ENCODE results near the gene FAM222A.

The FAM222A gene

DNA sequence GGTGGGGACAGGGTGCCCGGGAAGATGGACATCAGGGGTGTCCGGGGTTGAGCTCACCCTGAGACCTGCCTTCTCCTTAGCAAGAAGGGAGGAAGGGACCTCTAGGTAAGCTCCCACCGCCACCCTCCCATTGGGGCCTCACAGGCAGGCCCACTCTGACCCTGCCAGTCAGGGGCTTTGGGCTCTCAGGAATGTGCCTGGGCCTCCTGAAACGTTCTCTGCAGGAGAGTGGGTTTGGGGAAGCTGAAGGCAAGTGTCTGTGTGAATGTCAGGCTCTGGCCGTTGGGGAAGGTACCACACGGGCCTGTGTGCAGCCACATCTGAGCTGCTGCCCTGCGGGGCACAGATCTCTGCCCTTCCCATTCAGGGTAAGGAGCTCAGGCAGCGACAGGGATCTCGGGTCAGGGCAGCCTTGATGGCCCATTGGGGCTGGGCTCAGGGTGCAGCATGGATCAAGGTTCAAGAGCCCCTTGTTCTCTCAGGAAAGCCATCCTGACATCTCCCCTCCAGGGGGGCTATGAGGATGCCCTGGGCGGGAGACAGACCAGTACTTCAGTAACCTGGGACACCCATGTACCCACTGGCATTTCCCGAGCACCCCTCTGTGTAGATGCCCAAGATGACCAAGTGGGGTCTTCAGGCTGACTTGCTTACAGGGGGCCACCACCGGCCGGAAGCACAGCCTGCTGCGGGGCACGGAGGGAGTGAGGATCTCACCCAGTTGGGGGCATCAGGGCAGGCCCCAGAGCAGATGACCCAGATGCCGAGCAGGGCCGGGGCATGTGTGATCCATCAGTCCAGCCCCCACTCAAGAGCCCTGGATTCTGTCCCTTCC is 29.7 kb downstream of the FAM222A start:
- Mint-ChIP-seq H3K4me1 (no peaks in the 10 kb centered on the region), H3K36me3 (no peaks in the 10 kb centered on the region), H3K4me3 (no peak overlapping the region), H3K9me3 (no peaks in the 10 kb centered on the region), H3K27ac (no peak overlapping the region), H3K27me3 (peaks cover 10% of the 10 kb centered on the region)
- ATAC-seq = no peak

DNA sequence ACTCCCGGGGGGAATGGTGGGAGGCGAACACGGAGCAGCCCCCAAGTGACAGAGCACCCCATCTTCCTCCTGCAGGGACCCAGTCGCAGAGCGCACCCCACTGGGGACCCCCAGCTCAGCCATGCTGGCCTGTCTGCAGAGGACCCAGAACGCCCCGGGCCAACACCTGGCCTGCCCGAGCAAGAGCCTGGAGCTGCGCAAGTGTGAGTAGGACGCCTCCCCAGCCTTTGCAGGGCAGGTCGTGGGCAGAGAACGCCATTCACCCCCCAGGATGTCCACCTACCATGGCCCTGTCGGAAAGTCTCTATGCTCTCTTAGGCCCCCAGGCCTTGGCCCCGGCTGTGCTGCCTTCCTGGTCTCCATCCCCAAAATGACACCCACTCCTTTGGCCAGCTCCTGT is 30.4 kb downstream of the FAM222A start:
- H3K27ac Mint-ChIP-seq = no peak overlapping the region
- H3K27me3 Mint-ChIP-seq = peaks cover 10% of the 10 kb centered on the region
- no peaks in the 10 kb centered on the region for H3K36me3 Mint-ChIP-seq
- H3K4me3 Mint-ChIP-seq = no peak overlapping the region
- H3K9me3 Mint-ChIP-seq = no peaks in the 10 kb centered on the region
- no peak for ATAC-seq
- no peaks in the 10 kb centered on the region for H3K4me1 Mint-ChIP-seq

DNA sequence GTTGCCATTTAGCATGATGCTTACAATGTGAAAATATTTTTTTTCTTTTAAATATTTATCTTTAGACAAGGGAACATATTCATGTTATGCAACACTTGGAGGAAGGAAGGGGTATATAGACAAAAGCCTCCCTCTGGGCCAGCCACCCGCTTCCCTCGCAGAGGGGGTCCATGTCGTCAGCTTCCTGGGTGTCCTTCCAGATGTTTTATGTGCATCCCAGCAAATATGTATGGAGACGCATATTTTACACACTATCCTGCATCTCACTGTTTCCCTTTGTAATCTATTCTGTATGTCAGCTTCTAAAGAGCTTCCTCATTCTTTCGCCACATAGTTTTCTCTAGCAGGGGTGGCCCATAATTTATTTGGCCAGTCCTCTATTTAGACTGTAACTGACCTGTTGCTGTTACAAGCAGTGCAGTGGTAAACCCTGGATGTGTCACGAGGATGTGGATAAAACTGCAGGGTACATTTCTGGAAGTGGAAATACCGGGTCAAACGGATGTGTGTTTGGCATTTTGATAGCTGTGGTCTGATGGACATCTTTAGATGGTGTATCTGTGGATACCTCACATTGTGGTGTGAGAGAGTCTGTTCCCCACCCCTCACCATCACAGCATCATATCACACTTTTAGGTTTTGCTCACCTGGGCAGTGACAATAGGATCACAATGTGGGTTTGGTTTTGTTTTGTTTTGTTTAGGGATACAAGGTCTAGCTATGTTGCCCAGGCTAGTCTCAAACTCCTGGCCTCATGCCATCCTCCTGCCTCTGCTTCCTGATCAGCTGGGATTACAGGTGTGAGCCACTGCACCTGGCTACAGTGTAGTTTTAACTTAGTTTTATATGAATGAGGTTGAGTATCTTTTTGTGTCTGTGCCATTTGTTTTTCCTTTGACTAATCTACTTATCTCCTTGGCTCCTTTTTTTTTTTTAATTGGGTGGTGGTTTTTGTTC is 31.6 kb downstream of the FAM222A start:
- Mint-ChIP-seq H3K4me3 (no peak overlapping the region), H3K27me3 (peaks cover 9% of the 10 kb centered on the region), H3K36me3 (no peaks in the 10 kb centered on the region), H3K27ac (no peak overlapping the region), H3K9me3 (no peaks in the 10 kb centered on the region), H3K4me1 (no peaks in the 10 kb centered on the region)
- ATAC-seq = no peak

- peaks cover 24% of the 10 kb centered on the region for H3K27me3 Mint-ChIP-seq
- no peak overlapping the region for H3K27ac Mint-ChIP-seq
- H3K4me3 Mint-ChIP-seq = no peak overlapping the region
- H3K4me1 Mint-ChIP-seq = no peaks in the 10 kb centered on the region
- H3K9me3 Mint-ChIP-seq = peaks cover 19% of the 10 kb centered on the region
- ATAC-seq = no peak
- H3K36me3 Mint-ChIP-seq = peaks cover 28% of the 10 kb centered on the region
Observed at GRCh38 chr12:109752117-109753053, 38.8 kb downstream of the FAM222A start.

DNA sequence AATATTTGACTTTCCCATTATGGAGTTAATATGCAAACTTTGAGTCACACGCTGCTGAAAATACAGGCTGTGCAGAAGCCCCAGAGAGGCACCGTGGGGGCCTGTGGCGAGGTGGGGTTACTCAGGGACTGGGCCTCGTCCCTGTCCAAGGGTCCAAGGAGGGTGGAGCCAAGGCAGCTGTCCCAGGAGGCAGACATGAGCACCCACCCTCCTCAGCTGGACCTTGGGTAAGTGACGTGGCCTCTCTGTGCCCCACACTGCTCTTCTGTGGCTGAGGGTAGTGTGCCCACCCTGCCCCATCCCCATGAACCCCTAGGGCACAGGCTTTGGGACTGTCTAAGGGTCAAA is 39.4 kb downstream of the FAM222A start:
- peaks cover 30% of the 10 kb centered on the region for H3K27me3 Mint-ChIP-seq
- ATAC-seq = no peak
- no peak overlapping the region for H3K27ac Mint-ChIP-seq
- peaks cover 30% of the 10 kb centered on the region for H3K36me3 Mint-ChIP-seq
- H3K4me1 Mint-ChIP-seq = no peaks in the 10 kb centered on the region
- H3K4me3 Mint-ChIP-seq = no peak overlapping the region
- H3K9me3 Mint-ChIP-seq = peaks cover 22% of the 10 kb centered on the region

DNA sequence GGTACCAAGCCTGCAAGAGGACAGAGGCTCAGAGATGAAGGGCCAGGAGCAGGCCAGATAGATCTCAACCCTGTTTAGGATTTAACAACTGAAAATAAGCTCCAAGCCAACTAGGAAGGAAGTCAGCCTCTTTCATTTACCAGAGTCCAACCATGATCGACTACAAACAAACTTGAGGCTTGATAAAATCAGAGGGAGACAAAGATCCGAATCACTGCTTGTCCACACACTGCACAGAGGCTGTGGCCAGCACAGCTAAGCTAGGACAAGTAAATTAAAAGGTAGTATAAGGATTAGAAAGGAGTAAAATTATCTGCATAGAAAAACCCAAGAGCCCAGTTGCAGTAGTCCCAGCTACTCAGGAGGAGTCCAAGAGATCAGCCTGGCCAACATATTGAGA is 40.3 kb downstream of the FAM222A start:
- no peak for ATAC-seq
- Mint-ChIP-seq H3K27me3 (peaks cover 33% of the 10 kb centered on the region), H3K9me3 (peaks cover 22% of the 10 kb centered on the region), H3K4me1 (no peaks in the 10 kb centered on the region), H3K36me3 (peaks cover 30% of the 10 kb centered on the region), H3K27ac (no peak overlapping the region), H3K4me3 (no peak overlapping the region)

DNA sequence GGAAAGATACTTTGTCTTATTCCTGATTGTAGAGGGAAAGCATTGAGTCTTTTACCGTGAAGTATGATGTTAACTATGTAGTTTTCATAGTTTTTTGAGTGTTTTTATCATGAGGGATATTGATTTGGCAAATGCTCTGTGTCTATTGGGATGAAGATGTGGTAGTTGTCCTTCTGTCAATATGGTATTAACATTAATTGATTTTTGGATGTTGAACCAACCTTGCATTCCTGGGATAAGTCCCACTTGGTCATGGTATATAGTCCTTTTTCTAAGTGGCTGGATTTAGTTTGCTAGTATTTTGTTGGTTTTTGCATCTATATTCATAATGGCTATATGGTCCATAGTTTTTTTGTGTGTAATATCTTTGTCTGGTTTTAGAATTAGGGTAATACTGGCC is 42.8 kb downstream of the FAM222A start:
- H3K36me3 Mint-ChIP-seq = peaks cover 24% of the 10 kb centered on the region
- H3K4me3 Mint-ChIP-seq = no peak overlapping the region
- no peaks in the 10 kb centered on the region for H3K4me1 Mint-ChIP-seq
- H3K27ac Mint-ChIP-seq = no peak overlapping the region
- peaks cover 40% of the 10 kb centered on the region for H3K27me3 Mint-ChIP-seq
- H3K9me3 Mint-ChIP-seq = peaks cover 19% of the 10 kb centered on the region
- no peak for ATAC-seq

DNA sequence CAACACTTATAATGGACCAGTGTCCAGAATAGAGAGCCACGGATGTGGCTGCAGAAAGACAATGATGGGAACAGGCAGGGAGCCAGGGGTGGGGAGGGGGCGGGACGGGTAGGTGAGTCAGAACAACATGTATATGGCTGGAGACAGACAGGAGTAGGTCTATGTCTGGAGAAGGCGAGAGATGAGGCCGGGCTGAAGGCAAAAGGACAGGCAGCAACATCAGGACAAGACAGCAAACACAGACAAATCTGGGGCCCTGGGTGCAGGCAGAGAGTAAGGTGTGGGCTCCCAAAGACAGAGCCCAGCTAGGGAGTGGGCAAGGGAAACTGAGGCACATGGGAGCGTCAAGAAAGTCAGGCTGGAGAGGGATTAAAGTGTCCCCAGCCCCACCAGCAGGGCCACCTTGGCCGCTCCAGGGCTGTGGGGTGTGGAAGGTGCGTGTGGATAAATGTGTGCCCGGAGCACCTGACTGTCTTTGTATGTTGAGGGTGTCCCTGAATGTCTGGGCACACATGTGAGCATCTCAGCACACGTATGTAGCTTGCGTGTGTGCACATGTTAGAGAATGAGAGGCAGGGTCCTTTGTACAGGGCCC is 44.1 kb downstream of the FAM222A start:
- ATAC-seq = no peak
- no peak overlapping the region for H3K4me3 Mint-ChIP-seq

DNA sequence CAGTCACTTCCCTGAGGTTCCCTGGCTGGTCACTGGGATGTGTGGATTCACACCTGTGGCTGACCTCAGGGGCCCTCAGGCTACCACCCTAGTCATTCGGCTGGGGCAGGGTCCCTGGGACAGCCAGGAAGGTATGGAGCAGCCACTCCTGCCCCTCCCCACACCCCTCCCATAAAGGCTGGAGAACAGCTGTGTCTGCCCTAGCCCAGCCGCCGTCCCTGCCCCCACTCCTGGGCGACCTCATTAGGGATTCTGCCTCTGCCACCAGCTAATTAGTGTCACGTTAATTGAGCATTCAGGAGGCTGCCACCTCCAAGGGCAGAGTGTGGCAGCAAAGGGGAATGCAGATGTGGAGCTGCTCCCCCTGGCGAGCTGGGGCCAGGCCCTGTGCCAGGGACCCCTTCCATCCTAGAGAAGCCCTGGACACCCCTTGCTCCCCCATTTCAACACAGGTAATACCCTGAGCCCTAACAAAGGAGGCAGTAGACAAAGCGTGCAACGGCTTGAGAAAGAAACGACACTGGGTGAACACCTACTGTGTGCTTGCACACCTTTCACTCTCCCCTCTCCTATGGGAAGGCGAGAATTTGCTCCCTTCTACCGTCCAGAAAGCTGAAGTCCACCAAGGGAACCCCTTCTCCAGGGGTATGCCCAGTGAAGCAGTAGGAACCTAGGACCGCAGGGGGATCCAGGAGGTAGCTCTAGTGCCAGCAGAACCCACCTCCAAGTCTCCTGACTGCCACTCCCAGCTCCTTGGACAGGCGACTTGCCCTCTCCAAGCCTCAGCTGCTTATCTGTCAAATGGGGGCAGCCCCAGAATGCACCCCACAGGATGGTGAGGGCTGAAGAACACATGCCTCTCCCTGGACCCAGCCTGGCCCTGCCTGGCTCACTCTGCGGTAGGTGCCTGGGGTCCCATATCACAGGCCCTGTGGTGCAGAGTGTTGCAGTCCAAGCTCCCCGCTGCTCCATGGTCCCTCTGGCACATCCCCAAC is 45.1 kb downstream of the FAM222A start:
- Mint-ChIP-seq H3K4me3 (no peak overlapping the region), H3K4me1 (no peaks in the 10 kb centered on the region), H3K9me3 (peaks cover 19% of the 10 kb centered on the region), H3K36me3 (peaks cover 24% of the 10 kb centered on the region), H3K27me3 (peaks cover 40% of the 10 kb centered on the region), H3K27ac (no peak overlapping the region)
- no peak for ATAC-seq

More for the DNA sequence above, 44.1 kb downstream of the FAM222A start:
- Mint-ChIP-seq H3K27ac (no peak overlapping the region), H3K36me3 (peaks cover 24% of the 10 kb centered on the region), H3K27me3 (peaks cover 40% of the 10 kb centered on the region), H3K4me1 (no peaks in the 10 kb centered on the region), H3K9me3 (peaks cover 19% of the 10 kb centered on the region)

GRCh38 chr12:109759595-109759994 is 46.0 kb downstream of the FAM222A start:
- H3K27me3 Mint-ChIP-seq = peaks cover 40% of the 10 kb centered on the region
- H3K27ac Mint-ChIP-seq = no peak overlapping the region
- ATAC-seq = no peak
- peaks cover 24% of the 10 kb centered on the region for H3K36me3 Mint-ChIP-seq
- H3K4me3 Mint-ChIP-seq = no peak overlapping the region
- no peaks in the 10 kb centered on the region for H3K4me1 Mint-ChIP-seq
- peaks cover 19% of the 10 kb centered on the region for H3K9me3 Mint-ChIP-seq

DNA sequence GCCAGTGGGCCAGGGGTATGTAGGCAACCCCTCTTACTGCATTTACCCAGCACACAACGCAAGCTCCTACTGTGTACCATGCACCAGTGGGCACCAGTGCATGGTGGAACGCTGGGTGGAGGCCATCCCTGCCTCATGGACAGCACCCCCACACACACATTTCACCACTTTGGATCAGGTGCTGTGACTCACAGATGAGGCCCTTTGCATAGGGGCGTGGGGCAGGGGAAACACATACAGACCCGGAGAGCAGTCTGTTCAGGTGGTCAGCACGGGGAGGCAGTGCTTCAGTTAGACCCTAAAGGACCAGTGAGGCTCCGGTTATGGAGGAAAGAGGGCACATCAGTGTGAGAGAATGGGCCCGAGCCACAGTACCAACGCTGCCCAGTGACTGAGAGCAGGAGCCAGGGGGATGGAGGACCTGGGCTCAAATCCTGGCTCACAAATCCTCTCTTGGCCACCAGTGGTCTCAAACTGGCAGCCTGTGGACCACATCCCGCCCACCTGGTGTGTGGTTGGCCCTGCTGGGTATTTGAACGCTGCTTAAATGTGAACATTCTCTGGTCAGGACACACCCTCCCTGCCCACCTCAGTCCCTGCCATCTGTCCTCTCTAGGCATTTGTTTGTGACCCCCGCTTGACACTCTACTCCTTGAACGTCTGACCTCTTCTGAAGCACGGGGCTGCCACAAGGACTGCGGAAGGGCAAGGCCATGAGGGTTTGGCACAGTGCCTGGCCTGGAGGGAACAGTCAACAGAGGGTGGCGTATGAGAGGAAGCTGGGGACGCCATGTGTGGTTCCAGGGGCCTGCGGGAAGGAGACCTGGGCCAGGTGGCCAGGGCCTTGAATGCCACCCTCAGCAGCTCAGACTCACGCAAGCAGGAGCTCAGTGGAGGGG is 46.7 kb downstream of the FAM222A start:
- Mint-ChIP-seq H3K4me1 (no peaks in the 10 kb centered on the region), H3K9me3 (peaks cover 19% of the 10 kb centered on the region), H3K27me3 (peaks cover 38% of the 10 kb centered on the region), H3K36me3 (peaks cover 23% of the 10 kb centered on the region), H3K4me3 (no peak overlapping the region), H3K27ac (no peak overlapping the region)
- ATAC-seq = peak; percentile 14

- Mint-ChIP-seq H3K4me1 (no peaks in the 10 kb centered on the region), H3K36me3 (peaks cover 13% of the 10 kb centered on the region), H3K9me3 (peaks cover 13% of the 10 kb centered on the region), H3K27ac (no peak overlapping the region), H3K4me3 (no peak overlapping the region), H3K27me3 (peaks cover 28% of the 10 kb centered on the region)
- no peak for ATAC-seq
Observed at GRCh38 chr12:109760930-109761921, 47.6 kb downstream of the FAM222A start.

Data from stimulated activated memory B cell treated with anti-CD40 and anti-IgM and Interleukin-4, amounts not matched to agents 10 μg/mL and 1 μg/mL and 100 μg/mL, for 72 hours (primary cell).